Measurements from ENCODE around the gene MTM1.

Gene MTM1

DNA sequence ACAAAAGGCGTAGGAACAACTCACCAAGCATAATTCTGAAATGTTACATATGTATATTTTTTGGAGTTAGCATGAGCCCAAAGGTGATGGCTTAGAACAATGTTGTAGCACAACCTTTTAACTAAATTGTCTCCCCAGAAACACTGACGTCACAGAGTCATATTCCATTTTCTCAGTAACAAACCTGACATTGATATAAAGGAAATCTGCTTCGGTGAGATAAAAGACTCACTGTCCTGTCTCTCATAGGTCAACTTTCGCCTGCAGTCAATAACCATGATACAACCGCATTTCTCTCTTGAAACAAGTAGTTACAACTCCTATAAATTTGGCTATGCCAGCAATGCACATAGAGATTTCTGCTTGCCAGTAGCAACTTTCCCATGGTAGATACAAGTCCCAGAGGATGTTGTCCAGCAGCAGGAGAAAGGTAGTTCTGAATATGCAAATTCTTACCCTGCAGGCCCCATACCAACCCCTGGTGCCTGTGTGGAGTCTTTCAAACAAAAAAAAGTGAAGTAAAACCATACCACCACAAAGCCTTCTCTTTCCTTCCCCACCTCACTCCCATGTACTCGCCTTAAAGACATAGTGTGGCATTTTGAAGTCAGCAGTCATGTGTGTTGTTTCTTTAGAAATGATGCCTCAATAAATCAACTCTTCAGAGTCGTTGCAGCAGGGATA, 47.9 kb downstream of the MTM1 start:
- H3K9ac ChIP-seq (ENCODE audit: low read depth, low read length), result no peak overlapping the region
- H3K9me3 ChIP-seq (ENCODE audit: control insufficient read depth, insufficient read depth, low read length), result no peaks in the 10 kb centered on the region
- H3K27me3 ChIP-seq (ENCODE audit: control insufficient read depth, insufficient read depth, low read length), result no peaks in the 10 kb centered on the region
- no peaks in the 10 kb centered on the region for H3K36me3 ChIP-seq (ENCODE audit: control insufficient read depth, insufficient read depth, low read length)
- H3K4me3 ChIP-seq (ENCODE audit: low read depth, low read length), result no peak overlapping the region
- H3K4me1 ChIP-seq (ENCODE audit: control insufficient read depth, insufficient read depth, low read length), result peaks cover 4% of the 10 kb centered on the region

DNA sequence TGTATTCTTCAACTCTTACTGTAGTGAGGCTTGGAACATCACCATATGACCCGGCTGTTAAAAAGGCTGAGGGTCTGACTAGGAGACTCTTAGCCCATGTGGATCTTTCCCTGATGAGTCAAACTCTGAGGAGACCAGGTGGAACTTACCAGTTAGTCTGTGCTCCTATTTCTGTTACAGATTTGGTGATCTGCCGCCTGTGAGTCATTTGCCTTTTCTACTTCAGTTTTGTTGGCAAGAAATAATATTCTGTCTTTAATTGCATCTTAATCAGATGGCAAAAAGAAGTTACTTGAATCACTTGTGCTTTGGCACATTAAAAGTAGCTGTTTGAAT, 48.4 kb downstream of the MTM1 start:
- Histone ChIP-seq H3K9me3 (ENCODE audit: control insufficient read depth, insufficient read depth, low read length) (no peaks in the 10 kb centered on the region), H3K4me3 (ENCODE audit: low read depth, low read length) (no peak overlapping the region)

DNA sequence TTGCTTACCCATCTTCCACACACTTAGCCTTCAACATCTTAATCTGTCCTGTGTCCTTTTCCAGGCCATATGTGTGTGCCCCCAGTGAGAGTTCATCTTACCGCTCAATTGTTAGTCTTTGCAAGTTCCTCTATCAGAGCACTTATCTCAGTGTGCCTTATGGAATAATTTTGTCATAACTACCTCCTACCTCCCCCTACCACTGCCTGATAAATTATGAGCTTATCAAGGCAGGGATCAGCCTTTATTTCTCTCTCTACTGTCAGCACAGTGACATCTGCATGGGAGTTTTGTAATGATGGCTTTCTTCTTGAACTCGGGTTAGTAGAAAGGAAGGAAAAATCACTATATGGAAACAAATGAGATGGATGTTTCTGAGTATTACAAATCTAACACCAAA, 53.2 kb downstream of the MTM1 start:
- H3K9ac ChIP-seq (ENCODE audit: low read depth, low read length), result no peak overlapping the region
- H3K27me3 ChIP-seq (ENCODE audit: control insufficient read depth, insufficient read depth, low read length), result no peaks in the 10 kb centered on the region
- H3K4me3 ChIP-seq (ENCODE audit: low read depth, low read length), result no peak overlapping the region
- H3K9me3 ChIP-seq (ENCODE audit: control insufficient read depth, insufficient read depth, low read length), result peaks cover under 1% of the 10 kb centered on the region
- H3K36me3 ChIP-seq (ENCODE audit: control insufficient read depth, insufficient read depth, low read length), result no peaks in the 10 kb centered on the region
- peaks cover under 1% of the 10 kb centered on the region for H3K4me1 ChIP-seq (ENCODE audit: control insufficient read depth, insufficient read depth, low read length)

More for the DNA sequence above, 48.4 kb downstream of the MTM1 start:
- Histone ChIP-seq H3K4me1 (ENCODE audit: control insufficient read depth, insufficient read depth, low read length) (peaks cover 4% of the 10 kb centered on the region), H3K36me3 (ENCODE audit: control insufficient read depth, insufficient read depth, low read length) (no peaks in the 10 kb centered on the region), H3K9ac (ENCODE audit: low read depth, low read length) (no peak overlapping the region), H3K27me3 (ENCODE audit: control insufficient read depth, insufficient read depth, low read length) (no peaks in the 10 kb centered on the region)

DNA sequence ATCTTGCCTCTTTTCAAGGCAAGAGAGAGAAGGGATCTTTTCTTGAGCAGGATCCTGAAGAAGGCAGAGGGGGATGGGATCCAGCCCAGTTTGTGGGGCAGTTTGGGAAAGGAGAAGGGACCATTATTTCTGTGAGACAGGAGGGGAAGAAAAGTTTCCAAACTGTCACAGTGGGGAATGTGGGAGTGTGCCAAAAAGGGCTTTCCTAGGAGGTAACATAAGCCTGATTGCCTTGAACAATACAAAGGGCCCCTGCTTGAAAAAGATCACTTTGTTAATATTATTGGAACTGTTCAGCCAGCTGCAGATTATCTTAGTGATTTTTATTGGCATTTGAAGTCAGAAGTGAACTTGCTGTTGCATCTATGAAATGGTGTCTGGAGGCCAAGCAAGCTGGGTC, 55.2 kb downstream of the MTM1 start:
- Histone ChIP-seq H3K9me3 (ENCODE audit: control insufficient read depth, insufficient read depth, low read length) (peaks cover 3% of the 10 kb centered on the region), H3K4me1 (ENCODE audit: control insufficient read depth, insufficient read depth, low read length) (no peaks in the 10 kb centered on the region), H3K27me3 (ENCODE audit: control insufficient read depth, insufficient read depth, low read length) (no peaks in the 10 kb centered on the region), H3K9ac (ENCODE audit: low read depth, low read length) (no peak overlapping the region), H3K4me3 (ENCODE audit: low read depth, low read length) (no peak overlapping the region), H3K36me3 (ENCODE audit: control insufficient read depth, insufficient read depth, low read length) (no peaks in the 10 kb centered on the region)

DNA sequence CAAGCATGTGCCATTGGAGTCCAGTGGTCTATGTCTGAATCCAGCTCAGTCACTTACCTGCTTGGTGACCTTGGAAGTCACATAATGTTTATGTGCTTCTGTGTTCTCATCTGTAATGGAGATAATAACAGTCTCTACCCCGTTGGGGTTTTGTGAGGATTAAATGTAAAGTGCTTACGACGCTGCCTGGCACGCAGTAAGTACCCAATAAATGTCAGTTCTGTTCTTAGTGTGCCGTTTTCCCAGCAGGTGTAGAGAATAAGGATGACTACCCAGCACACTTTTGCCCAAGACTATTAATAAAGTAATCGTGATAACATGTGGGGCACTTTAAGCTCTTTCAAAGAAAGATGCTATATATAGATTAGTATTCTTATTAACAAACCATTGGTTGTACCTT, 56.7 kb downstream of the MTM1 start:
- Histone ChIP-seq H3K4me1 (ENCODE audit: control insufficient read depth, insufficient read depth, low read length) (no peaks in the 10 kb centered on the region), H3K4me3 (ENCODE audit: low read depth, low read length) (no peak overlapping the region), H3K9me3 (ENCODE audit: control insufficient read depth, insufficient read depth, low read length) (peaks cover 8% of the 10 kb centered on the region), H3K27me3 (ENCODE audit: control insufficient read depth, insufficient read depth, low read length) (no peaks in the 10 kb centered on the region), H3K36me3 (ENCODE audit: control insufficient read depth, insufficient read depth, low read length) (peaks cover 3% of the 10 kb centered on the region), H3K9ac (ENCODE audit: low read depth, low read length) (no peak overlapping the region)

DNA sequence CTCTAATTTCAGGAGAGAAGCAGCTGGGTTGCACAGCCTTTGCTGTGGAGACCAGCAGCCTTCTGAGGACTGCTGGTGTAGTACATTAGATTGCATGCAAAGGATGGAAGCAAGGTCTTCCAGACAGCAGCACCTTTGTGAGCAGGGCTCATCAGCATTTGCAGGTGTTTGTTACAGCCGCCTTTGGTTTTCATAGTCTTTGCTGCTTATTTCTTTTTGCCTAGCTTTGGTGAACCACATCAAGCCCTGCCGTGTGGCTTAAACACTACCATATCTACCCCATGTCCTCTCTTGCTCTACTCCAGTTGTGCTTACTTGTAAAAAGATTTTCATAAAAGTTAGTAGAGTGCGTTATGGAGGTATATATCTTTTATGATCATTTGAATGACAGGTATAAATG, 57.5 kb downstream of the MTM1 start:
- no peaks in the 10 kb centered on the region for H3K4me1 ChIP-seq (ENCODE audit: control insufficient read depth, insufficient read depth, low read length)
- H3K9ac ChIP-seq (ENCODE audit: low read depth, low read length), result no peak overlapping the region
- no peaks in the 10 kb centered on the region for H3K27me3 ChIP-seq (ENCODE audit: control insufficient read depth, insufficient read depth, low read length)
- H3K36me3 ChIP-seq (ENCODE audit: control insufficient read depth, insufficient read depth, low read length), result peaks cover 4% of the 10 kb centered on the region
- no peak overlapping the region for H3K4me3 ChIP-seq (ENCODE audit: low read depth, low read length)
- H3K9me3 ChIP-seq (ENCODE audit: control insufficient read depth, insufficient read depth, low read length), result peaks cover 8% of the 10 kb centered on the region

DNA sequence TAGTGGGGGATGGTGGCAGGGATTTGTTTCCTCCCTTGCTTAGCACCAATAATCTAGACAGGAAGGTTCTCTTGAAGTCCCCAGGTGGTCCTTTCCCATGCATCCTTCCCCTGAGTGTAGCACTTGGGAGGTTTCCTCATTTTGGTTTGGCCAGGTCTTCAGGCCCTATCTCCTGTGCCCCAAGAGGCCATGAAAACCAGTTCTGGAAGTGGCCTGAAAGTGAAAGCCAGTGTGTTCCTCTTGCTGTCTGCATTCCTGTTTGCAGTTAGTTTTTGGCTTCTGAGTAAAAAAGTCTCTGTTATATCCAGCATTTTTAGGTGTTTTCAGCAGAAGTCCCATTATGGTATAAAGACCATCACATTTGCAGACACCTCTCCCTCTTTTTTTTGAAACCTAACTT, 59.5 kb downstream of the MTM1 start:
- H3K9me3 ChIP-seq (ENCODE audit: control insufficient read depth, insufficient read depth, low read length), result peaks cover 8% of the 10 kb centered on the region
- no peak overlapping the region for H3K9ac ChIP-seq (ENCODE audit: low read depth, low read length)
- peaks cover 4% of the 10 kb centered on the region for H3K36me3 ChIP-seq (ENCODE audit: control insufficient read depth, insufficient read depth, low read length)
- H3K4me1 ChIP-seq (ENCODE audit: control insufficient read depth, insufficient read depth, low read length), result no peaks in the 10 kb centered on the region
- H3K4me3 ChIP-seq (ENCODE audit: low read depth, low read length), result no peak overlapping the region
- no peaks in the 10 kb centered on the region for H3K27me3 ChIP-seq (ENCODE audit: control insufficient read depth, insufficient read depth, low read length)

DNA sequence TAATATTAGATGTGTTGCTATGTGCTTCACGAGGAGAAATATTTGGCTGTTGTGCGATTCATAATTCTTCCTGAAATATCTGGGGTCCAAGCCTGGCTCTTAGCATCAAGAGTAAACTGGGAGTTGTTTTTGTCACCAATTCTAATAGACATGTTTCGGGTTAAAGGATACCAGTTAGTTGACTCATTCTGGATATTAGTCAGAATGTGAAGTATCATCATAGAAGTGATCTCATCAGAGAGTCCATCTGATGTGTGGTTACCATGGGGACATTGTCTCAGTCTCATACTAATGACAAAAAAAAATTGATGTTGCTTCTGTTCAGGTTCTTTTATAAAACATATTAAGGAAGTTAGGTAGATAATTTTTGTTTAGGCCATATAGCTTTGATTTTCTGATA, 67.5 kb downstream of the MTM1 start:
- no peak overlapping the region for H3K9ac ChIP-seq (ENCODE audit: low read depth, low read length)
- H3K36me3 ChIP-seq (ENCODE audit: control insufficient read depth, insufficient read depth, low read length), result no peaks in the 10 kb centered on the region
- H3K4me3 ChIP-seq (ENCODE audit: low read depth, low read length), result no peak overlapping the region
- no peaks in the 10 kb centered on the region for H3K4me1 ChIP-seq (ENCODE audit: control insufficient read depth, insufficient read depth, low read length)
- H3K27me3 ChIP-seq (ENCODE audit: control insufficient read depth, insufficient read depth, low read length), result no peaks in the 10 kb centered on the region
- H3K9me3 ChIP-seq (ENCODE audit: control insufficient read depth, insufficient read depth, low read length), result no peaks in the 10 kb centered on the region

DNA sequence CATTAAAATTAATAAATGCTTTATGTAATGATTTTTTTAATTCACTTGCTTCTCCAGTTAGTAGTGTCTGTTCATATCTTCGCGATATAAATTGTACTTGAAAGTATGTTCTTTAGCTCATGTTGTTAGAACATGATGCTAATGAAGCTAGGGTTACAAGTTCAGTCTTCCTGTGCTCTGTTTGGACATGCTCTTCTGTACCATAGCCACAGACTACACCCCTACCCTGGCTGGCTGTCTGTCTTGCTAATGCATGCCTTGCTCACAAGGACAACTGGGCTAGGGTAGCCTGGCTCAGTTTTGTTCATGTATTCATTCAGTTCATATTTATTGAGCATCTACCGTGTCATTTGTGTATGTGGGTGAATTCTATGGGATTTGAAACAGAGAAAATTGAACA, 74.0 kb downstream of the MTM1 start:
- Histone ChIP-seq H3K4me3 (ENCODE audit: low read depth, low read length) (no peak overlapping the region), H3K9me3 (ENCODE audit: control insufficient read depth, insufficient read depth, low read length) (no peaks in the 10 kb centered on the region), H3K4me1 (ENCODE audit: control insufficient read depth, insufficient read depth, low read length) (no peaks in the 10 kb centered on the region), H3K27me3 (ENCODE audit: control insufficient read depth, insufficient read depth, low read length) (no peaks in the 10 kb centered on the region), H3K36me3 (ENCODE audit: control insufficient read depth, insufficient read depth, low read length) (no peaks in the 10 kb centered on the region), H3K9ac (ENCODE audit: low read depth, low read length) (no peak overlapping the region)

DNA sequence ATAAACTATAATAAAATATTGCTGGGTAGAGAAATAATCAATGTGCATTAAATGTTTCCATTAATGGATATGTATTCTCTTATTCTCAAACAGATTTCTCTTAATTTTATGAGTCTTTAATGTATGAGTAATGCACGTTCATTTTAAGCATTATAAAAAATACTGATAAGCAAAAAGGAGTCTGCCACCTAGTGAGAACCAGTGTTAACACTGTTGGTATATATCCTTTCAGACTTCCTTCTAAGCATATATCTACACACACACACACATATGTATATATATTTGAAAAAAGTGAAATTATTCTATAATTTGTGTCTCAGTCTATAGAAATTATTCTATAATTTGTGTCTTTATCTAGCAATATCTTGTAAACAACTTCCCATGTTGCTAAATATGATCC, 74.8 kb downstream of the MTM1 start:
- Histone ChIP-seq H3K4me3 (ENCODE audit: low read depth, low read length) (no peak overlapping the region), H3K27me3 (ENCODE audit: control insufficient read depth, insufficient read depth, low read length) (no peaks in the 10 kb centered on the region), H3K9ac (ENCODE audit: low read depth, low read length) (no peak overlapping the region), H3K9me3 (ENCODE audit: control insufficient read depth, insufficient read depth, low read length) (no peaks in the 10 kb centered on the region), H3K4me1 (ENCODE audit: control insufficient read depth, insufficient read depth, low read length) (no peaks in the 10 kb centered on the region), H3K36me3 (ENCODE audit: control insufficient read depth, insufficient read depth, low read length) (no peaks in the 10 kb centered on the region)

DNA sequence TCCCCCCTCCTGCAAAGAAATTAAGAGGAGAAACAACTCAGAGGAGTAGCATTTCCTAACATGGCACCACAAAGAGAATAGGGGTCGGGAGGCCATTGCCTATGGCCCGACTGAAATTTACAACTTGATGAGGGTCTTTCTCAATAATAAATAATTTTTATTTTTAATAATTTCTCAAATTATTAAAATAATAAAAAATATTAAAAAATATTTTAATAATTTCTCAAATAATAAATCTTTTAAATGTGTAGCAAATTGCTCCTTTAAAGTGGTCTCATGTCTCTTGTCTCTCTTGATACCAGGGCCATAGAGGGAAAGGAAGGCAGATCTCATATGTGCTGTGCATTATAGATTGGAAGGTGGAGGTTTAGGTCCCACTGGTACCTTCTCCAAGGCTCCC, 75.5 kb downstream of the MTM1 start:
- H3K9me3 ChIP-seq (ENCODE audit: control insufficient read depth, insufficient read depth, low read length), result no peaks in the 10 kb centered on the region
- H3K9ac ChIP-seq (ENCODE audit: low read depth, low read length), result no peak overlapping the region
- no peak overlapping the region for H3K4me3 ChIP-seq (ENCODE audit: low read depth, low read length)
- H3K36me3 ChIP-seq (ENCODE audit: control insufficient read depth, insufficient read depth, low read length), result no peaks in the 10 kb centered on the region
- H3K27me3 ChIP-seq (ENCODE audit: control insufficient read depth, insufficient read depth, low read length), result no peaks in the 10 kb centered on the region
- H3K4me1 ChIP-seq (ENCODE audit: control insufficient read depth, insufficient read depth, low read length), result no peaks in the 10 kb centered on the region

DNA sequence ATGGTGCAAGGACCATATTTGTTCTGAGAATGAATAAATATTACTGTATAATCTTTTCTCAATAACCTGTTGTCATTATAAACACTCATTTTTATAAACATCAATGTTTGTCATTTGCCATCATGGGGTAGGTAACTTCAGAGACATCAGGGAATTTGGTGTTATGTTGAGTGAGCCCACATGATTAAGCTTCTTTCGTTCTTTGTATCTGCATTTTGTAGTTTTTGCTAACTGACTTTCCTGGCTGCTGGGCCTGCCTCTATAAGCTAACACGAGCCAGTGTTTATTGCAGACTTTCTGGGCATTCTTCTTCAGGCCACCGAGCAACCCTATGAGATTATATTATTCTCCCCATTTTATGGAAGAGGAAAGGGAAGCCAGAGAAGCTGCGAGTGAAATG, 76.0 kb downstream of the MTM1 start:
- no peaks in the 10 kb centered on the region for H3K36me3 ChIP-seq (ENCODE audit: control insufficient read depth, insufficient read depth, low read length)
- H3K4me1 ChIP-seq (ENCODE audit: control insufficient read depth, insufficient read depth, low read length), result no peaks in the 10 kb centered on the region
- no peak overlapping the region for H3K9ac ChIP-seq (ENCODE audit: low read depth, low read length)
- no peaks in the 10 kb centered on the region for H3K9me3 ChIP-seq (ENCODE audit: control insufficient read depth, insufficient read depth, low read length)
- H3K27me3 ChIP-seq (ENCODE audit: control insufficient read depth, insufficient read depth, low read length), result no peaks in the 10 kb centered on the region
- H3K4me3 ChIP-seq (ENCODE audit: low read depth, low read length), result no peak overlapping the region
